Smooth muscle cell (in vitro differentiated cells): ENCODE results near the gene ALCAM. TPM values are rescaled to one million over a fixed set of nuclear protein-coding genes. Genes with fewer than 3 reads are reported as not detected.

Source experiments
- DNase-seq: peaks from one replicate; lab custom pipeline; 2025; ENCODE audit not compliant: unreplicated experiment; lab: John Stamatoyannopoulos, UW
- H2AFZ ChIP-seq: fragments of 200-600 bp; sonication (generic); 2 replicates; pipeline ENCODE4 v1.6.0; 2016; ENCODE audit warnings: antibody characterized with exemption, low read depth, mild to moderate bottlenecking
- H3F3A ChIP-seq: fragments of 200-600 bp; sonication (generic); 2 replicates; pipeline ENCODE4 v1.6.0; 2017; ENCODE audit warnings: antibody characterized with exemption, low read depth
- H3K27ac ChIP-seq: fragments of 200-600 bp; sonication (generic); 2 replicates; pipeline ENCODE4 v1.5.1; 2016; ENCODE audit warnings: low read depth, mild to moderate bottlenecking
- H3K27me3 ChIP-seq: fragments of 200-600 bp; sonication (generic); 2 replicates; pipeline ENCODE4 v1.6.1; 2016; ENCODE audit warnings: low read depth, mild to moderate bottlenecking
- H3K36me3 ChIP-seq: fragments of 200-600 bp; sonication (generic); 2 replicates; pipeline ENCODE4 v1.5.1; 2016; ENCODE audit warnings: low read depth
- H3K4me1 ChIP-seq: fragments of 200-600 bp; sonication (generic); 2 replicates; pipeline ENCODE4 v1.5.1; 2016; ENCODE audit warnings: low read depth
- H3K4me2 ChIP-seq: fragments of 200-600 bp; sonication (generic); 2 replicates; pipeline ENCODE4 v1.6.0; 2016; ENCODE audit warnings: mild to moderate bottlenecking
- H3K4me3 ChIP-seq: fragments of 200-600 bp; sonication (generic); 2 replicates; pipeline ENCODE4 v1.5.1; 2016; ENCODE audit warnings: mild to moderate bottlenecking
- H3K79me2 ChIP-seq: fragments of 200-600 bp; sonication (generic); 2 replicates; pipeline ENCODE4 v1.6.0; 2016; ENCODE audit warnings: low read depth, mild to moderate bottlenecking
- H3K9ac ChIP-seq: fragments of 200-600 bp; sonication (generic); 2 replicates; pipeline ENCODE4 v1.6.0; 2016; ENCODE audit warnings: low read depth
- H3K9me3 ChIP-seq: fragments of 200-600 bp; sonication (generic); replicated peaks from 2 replicates; pipeline ENCODE4 v1.5.1; 2016; ENCODE audit warnings: low read depth
- H4K20me1 ChIP-seq: fragments of 200-600 bp; sonication (generic); 2 replicates; pipeline ENCODE4 v1.6.0; 2016; ENCODE audit warnings: low read depth
- CTCF ChIP-seq: fragments of 200-600 bp; sonication (generic); IDR thresholded peaks from 2 replicates; pipeline ENCODE4 v1.5.1; 2017; ENCODE audit warnings: borderline replicate concordance, mild to moderate bottlenecking, antibody characterized with exemption; ENCODE audit not compliant: insufficient read depth, poor library complexity, severe bottlenecking
- WGBS: methylation state at CpG from one replicate; pipeline ENCODE4 v1.1.7; 2016; ENCODE audit warnings: low lambda C conversion rate; 5-methylcytosine and 5-hydroxymethylcytosine counted together
- polyA plus RNA-seq: library from polyadenylated mRNA; unstranded; fragments of >200 nt; fragmentation: Nextera tagmentation; extraction: Ambion mirVana; gene quantifications from 2 replicates; pipeline ENCODE4 v1.2.1, GENCODE V29; 2016
- total RNA-seq: library from RNA; depleted of rRNA; stranded (reverse); fragments of >200 nt; gene quantifications from 2 replicates; pipeline ENCODE4 v1.2.3, GENCODE V29; 2014

Gene ALCAM
- total and polyA plus RNA-seq, 2 experiments from 2014 or later, result 110 to 314 TPM

- H3K36me3 ChIP-seq, result peaks cover 6% of the 10 kb centered on the region
- H3K4me3 ChIP-seq, result no peak overlapping the region
- peaks cover 20% of the 10 kb centered on the region for H3K79me2 ChIP-seq
- no peak overlapping the region for H2AFZ ChIP-seq
- H4K20me1 ChIP-seq, result no peaks in the 10 kb centered on the region
- no peak overlapping the region for H3K27ac ChIP-seq
- 100% methylated on average over 2 of the region's 2 CpGs for WGBS
- H3F3A ChIP-seq, result peaks cover 4% of the 10 kb centered on the region
- no peak overlapping the region for H3K4me2 ChIP-seq
- no peak overlapping the region for H3K9ac ChIP-seq
- H3K27me3 ChIP-seq, result no peaks in the 10 kb centered on the region
- no peaks in the 10 kb centered on the region for H3K9me3 ChIP-seq
- no peaks in the 10 kb centered on the region for H3K4me1 ChIP-seq
- TF ChIP-seq CTCF, result no peak
- no peak for DNase-seq
Observed at GRCh38 chr3:105528955-105529354, 162.2 kb downstream of the ALCAM start.

GRCh38 chr3:105529456-105529855 is 162.7 kb downstream of the ALCAM start:
- peaks cover 4% of the 10 kb centered on the region for H3F3A ChIP-seq
- no peak for TF ChIP-seq CTCF
- no peak overlapping the region for H3K4me2 ChIP-seq
- H3K27ac ChIP-seq, result no peak overlapping the region
- no peaks in the 10 kb centered on the region for H3K4me1 ChIP-seq
- H3K9ac ChIP-seq, result no peak overlapping the region
- H3K4me3 ChIP-seq, result no peak overlapping the region
- peaks cover 6% of the 10 kb centered on the region for H3K36me3 ChIP-seq
- H3K9me3 ChIP-seq, result no peaks in the 10 kb centered on the region
- H3K79me2 ChIP-seq, result peaks cover 20% of the 10 kb centered on the region
- no peak for DNase-seq
- H3K27me3 ChIP-seq, result no peaks in the 10 kb centered on the region
- H4K20me1 ChIP-seq, result no peaks in the 10 kb centered on the region
- 44% methylated on average over 1 of the region's 1 CpG for WGBS
- no peak overlapping the region for H2AFZ ChIP-seq

GRCh38 chr3:105532251-105532650 is 165.5 kb downstream of the ALCAM start:
- no peaks in the 10 kb centered on the region for H4K20me1 ChIP-seq
- TF ChIP-seq CTCF, result no peak
- peaks cover 20% of the 10 kb centered on the region for H3K79me2 ChIP-seq
- no peaks in the 10 kb centered on the region for H3K4me1 ChIP-seq
- H3K4me2 ChIP-seq, result no peak overlapping the region
- peaks cover 4% of the 10 kb centered on the region for H3F3A ChIP-seq
- no peaks in the 10 kb centered on the region for H3K9me3 ChIP-seq
- no peak overlapping the region for H3K4me3 ChIP-seq
- peaks cover 18% of the 10 kb centered on the region for H3K36me3 ChIP-seq
- H3K27ac ChIP-seq, result no peak overlapping the region
- no peaks in the 10 kb centered on the region for H3K27me3 ChIP-seq
- no peak overlapping the region for H2AFZ ChIP-seq
- H3K9ac ChIP-seq, result no peak overlapping the region
- WGBS, result 96% methylated on average over 2 of the region's 2 CpGs
- DNase-seq, result no peak

GRCh38 chr3:105533960-105534359 is 167.3 kb downstream of the ALCAM start:
- Histone ChIP-seq H3K9ac (no peak overlapping the region), H3K79me2 (peaks cover 12% of the 10 kb centered on the region), H3F3A (peaks cover 4% of the 10 kb centered on the region), H3K4me1 (no peaks in the 10 kb centered on the region), H3K9me3 (no peaks in the 10 kb centered on the region), H3K27me3 (no peaks in the 10 kb centered on the region), H3K4me2 (no peak overlapping the region), H3K4me3 (no peak overlapping the region), H4K20me1 (no peaks in the 10 kb centered on the region), H3K27ac (no peak overlapping the region), H3K36me3 (peaks cover 18% of the 10 kb centered on the region), H2AFZ (no peak overlapping the region)
- DNase-seq, result no peak
- TF ChIP-seq CTCF, result no peak
- WGBS, result 92% methylated on average over 3 of the region's 3 CpGs
